Type B pancreatic cell (in vitro differentiated cells): Measurements from ENCODE around the gene RAPGEF6. TPM values are rescaled to one million over a fixed set of nuclear protein-coding genes. Genes with fewer than 3 reads are reported as not detected.

Source experiments
- DNase-seq: peaks from one replicate; pipeline ENCODE4 v3.0.0; 2021; ENCODE audit warnings: mixed read lengths; ENCODE audit not compliant: unreplicated experiment; ENCODE audit errors: extremely low spot score
- H3K27ac Mint-ChIP-seq: 2 replicates; pipeline ENCODE4 v1.8.0; 2021; ENCODE audit warnings: mild to moderate bottlenecking, mixed read lengths
- H3K27me3 Mint-ChIP-seq: 2 replicates; pipeline ENCODE4 v1.8.0; 2021; ENCODE audit warnings: mixed read lengths
- H3K36me3 Mint-ChIP-seq: 2 replicates; pipeline ENCODE4 v1.8.0; 2021; ENCODE audit warnings: mixed read lengths
- H3K4me1 Mint-ChIP-seq: one replicate; pipeline ENCODE4 v1.8.0; 2021; ENCODE audit warnings: mixed read lengths; ENCODE audit not compliant: unreplicated experiment
- H3K4me3 Mint-ChIP-seq: 2 replicates; pipeline ENCODE4 v1.8.0; 2021; ENCODE audit warnings: mild to moderate bottlenecking, mixed read lengths
- H3K9me3 Mint-ChIP-seq: 2 replicates; pipeline ENCODE4 v1.8.0; 2021; ENCODE audit warnings: mixed read lengths
- CTCF ChIP-seq: fragments of 200-600 bp; sonication (generic); conservative IDR thresholded peaks from 2 replicates; pipeline ENCODE4 v1.5.0; 2021; ENCODE audit warnings: antibody characterized with exemption, mild to moderate bottlenecking
- total RNA-seq: library from RNA; stranded (reverse); gene quantifications from 2 replicates; pipeline ENCODE4 v1.2.1, GENCODE V29; 2021; ENCODE audit warnings: low replicate concordance

RAPGEF6 gene
- total RNA-seq, 1 donor from 2014 or later = 23.4 TPM

GRCh38 chr5:131538177-131538593 lies 96.8 kb downstream of the RAPGEF6 start:
- H3K9me3 Mint-ChIP-seq = no peaks in the 10 kb centered on the region
- no peak overlapping the region for H3K27ac Mint-ChIP-seq
- no peak for DNase-seq
- peaks cover 27% of the 10 kb centered on the region for H3K4me1 Mint-ChIP-seq
- TF ChIP-seq CTCF = no peak
- no peak overlapping the region for H3K4me3 Mint-ChIP-seq
- H3K27me3 Mint-ChIP-seq = no peaks in the 10 kb centered on the region
- peaks cover 4% of the 10 kb centered on the region for H3K36me3 Mint-ChIP-seq

- H3K4me3 Mint-ChIP-seq = no peak overlapping the region
- H3K9me3 Mint-ChIP-seq = no peaks in the 10 kb centered on the region
- TF ChIP-seq CTCF = no peak
- no peaks in the 10 kb centered on the region for H3K27me3 Mint-ChIP-seq
- peaks cover 31% of the 10 kb centered on the region for H3K4me1 Mint-ChIP-seq
- no peaks in the 10 kb centered on the region for H3K36me3 Mint-ChIP-seq
- no peak for DNase-seq
- no peak overlapping the region for H3K27ac Mint-ChIP-seq
Measured at GRCh38 chr5:131536850-131537448, 98.1 kb downstream of the RAPGEF6 start.

GRCh38 chr5:131536211-131536826 lies 98.7 kb downstream of the RAPGEF6 start:
- Mint-ChIP-seq H3K36me3 (no peaks in the 10 kb centered on the region), H3K27me3 (no peaks in the 10 kb centered on the region), H3K9me3 (no peaks in the 10 kb centered on the region), H3K4me1 (peaks cover 31% of the 10 kb centered on the region), H3K4me3 (no peak overlapping the region), H3K27ac (no peak overlapping the region)
- no peak for DNase-seq
- TF ChIP-seq CTCF = no peak

- Mint-ChIP-seq H3K36me3 (no peaks in the 10 kb centered on the region), H3K4me1 (peaks cover 26% of the 10 kb centered on the region), H3K4me3 (no peak overlapping the region), H3K27ac (no peak overlapping the region), H3K27me3 (no peaks in the 10 kb centered on the region), H3K9me3 (no peaks in the 10 kb centered on the region)
- DNase-seq = no peak
- TF ChIP-seq CTCF = no peak
Measured at GRCh38 chr5:131534974-131535373, 100.1 kb downstream of the RAPGEF6 start.

- Mint-ChIP-seq H3K27me3 (no peaks in the 10 kb centered on the region), H3K4me3 (no peak overlapping the region), H3K27ac (no peak overlapping the region), H3K36me3 (no peaks in the 10 kb centered on the region), H3K9me3 (no peaks in the 10 kb centered on the region), H3K4me1 (peaks cover 21% of the 10 kb centered on the region)
- DNase-seq = no peak
- TF ChIP-seq CTCF = peak; percentile 64
Measured at GRCh38 chr5:131533836-131534235, 101.2 kb downstream of the RAPGEF6 start.
